HG03571 (cell line): ENCODE measurements around the gene DOCK2.

Experiments used
- ATAC-seq: cut with Tn5 transposase; IDR thresholded peaks from one replicate; pipeline ENCODE4 v1.9.1; 2021; ENCODE audit not compliant: unreplicated experiment

The DOCK2 gene

GRCh38 chr5:169686137-169686536, 49.1 kb downstream of the DOCK2 start:
- peak; percentile 83 for ATAC-seq

GRCh38 chr5:169688106-169688505, 51.0 kb downstream of the DOCK2 start:
- no peak for ATAC-seq

- no peak for ATAC-seq
Observed at GRCh38 chr5:169691471-169691870, 54.4 kb downstream of the DOCK2 start.

- no peak for ATAC-seq
Observed at GRCh38 chr5:169694091-169694625, 57.1 kb downstream of the DOCK2 start.

- ATAC-seq: no peak
Observed at GRCh38 chr5:169695025-169695625, 58.0 kb downstream of the DOCK2 start.

DNA sequence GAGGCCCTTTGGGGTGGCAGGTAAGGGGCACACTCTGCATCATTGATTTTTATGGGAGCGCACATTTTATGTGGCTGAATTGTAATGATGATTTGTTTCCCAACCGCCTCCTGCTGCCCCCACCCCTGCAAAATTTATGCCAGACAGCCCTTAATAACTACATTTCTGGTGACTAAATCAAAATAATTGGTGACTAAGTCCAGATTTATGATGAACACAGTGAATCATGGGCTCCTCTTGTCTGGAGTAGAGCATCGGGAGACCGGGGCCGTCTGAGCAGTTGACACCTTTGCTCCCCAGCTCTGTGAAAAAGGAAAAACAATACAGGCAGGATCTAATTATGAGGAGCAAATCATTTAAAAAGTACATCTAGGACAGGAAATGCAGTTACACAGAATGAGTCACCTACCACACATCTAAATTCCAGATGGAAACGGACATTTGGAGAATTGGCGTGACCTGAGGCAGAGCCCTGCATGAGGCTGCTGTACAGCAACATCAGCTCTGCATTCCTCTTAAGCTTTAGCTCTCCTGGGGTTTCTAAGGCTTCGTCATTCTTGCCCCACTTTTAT, 58.9 kb downstream of the DOCK2 start:
- ATAC-seq: no peak

- ATAC-seq: no peak
Observed at GRCh38 chr5:169696621-169697510, 59.8 kb downstream of the DOCK2 start.

DNA sequence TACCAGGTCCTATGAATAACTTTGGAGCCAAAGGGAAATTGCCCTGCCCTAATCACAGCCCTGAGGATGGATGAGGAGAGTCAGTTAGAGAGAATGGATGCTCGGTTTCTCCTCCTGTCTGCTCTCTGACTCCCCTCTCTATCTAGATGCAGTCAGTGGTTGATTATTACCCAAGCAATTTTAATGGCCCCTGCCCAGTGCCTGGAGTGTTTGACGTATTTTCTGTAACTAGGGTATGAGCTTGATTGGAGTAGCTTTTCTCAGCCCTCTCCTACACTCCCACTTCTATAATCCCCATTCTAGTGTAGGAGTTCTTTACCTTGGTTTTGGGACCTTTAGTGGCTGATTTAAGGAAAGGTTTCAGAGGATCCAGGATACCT, 60.4 kb downstream of the DOCK2 start:
- no peak for ATAC-seq

GRCh38 chr5:169697976-169698375, 60.9 kb downstream of the DOCK2 start:
- ATAC-seq: no peak

DNA sequence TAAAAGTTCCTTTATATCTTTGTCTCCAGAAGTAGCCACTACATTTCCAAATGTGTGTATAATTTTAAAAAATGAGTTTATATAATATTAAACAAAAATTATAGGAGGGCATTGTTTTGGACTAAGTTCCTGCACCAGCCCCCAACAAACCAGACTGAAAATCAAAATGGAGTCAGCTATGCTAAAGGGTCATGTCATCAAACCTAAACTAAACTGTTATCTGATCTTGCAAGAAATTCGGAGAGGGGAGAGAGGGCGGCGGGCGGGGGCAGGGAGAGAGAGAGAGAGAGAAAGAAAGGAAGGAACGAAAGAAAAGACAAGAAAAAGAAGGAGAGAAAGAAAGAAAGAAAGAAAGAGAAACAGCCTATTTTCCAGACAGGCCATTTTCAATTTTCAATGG, 63.5 kb downstream of the DOCK2 start:
- no peak for ATAC-seq

DNA sequence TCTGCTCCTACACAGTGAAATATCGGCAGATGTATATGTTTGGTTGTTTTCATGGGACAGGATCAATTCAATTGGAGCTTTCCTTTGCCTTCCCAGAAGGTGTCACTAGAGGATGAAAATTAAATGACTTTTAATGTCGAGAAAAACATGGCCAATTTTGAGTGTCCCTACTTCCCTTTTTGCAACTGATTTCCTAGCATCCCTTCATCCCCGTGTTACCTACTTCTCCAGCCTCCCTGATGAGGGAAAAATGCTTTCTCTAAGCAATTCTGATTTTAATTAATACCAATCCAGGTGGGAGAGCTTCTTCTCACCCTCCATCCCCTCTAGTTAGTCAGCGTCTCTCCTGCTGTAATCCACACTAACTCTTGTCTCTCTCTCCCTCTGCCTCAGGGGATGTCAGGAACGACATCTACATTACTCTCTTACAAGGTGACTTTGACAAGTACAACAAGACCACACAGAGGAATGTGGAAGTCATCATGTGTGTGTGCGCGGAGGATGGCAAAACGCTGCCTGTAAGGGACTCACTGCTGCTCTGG, 64.9 kb downstream of the DOCK2 start:
- ATAC-seq: no peak

GRCh38 chr5:169702693-169703481, 65.8 kb downstream of the DOCK2 start:
- peak; percentile 55 for ATAC-seq

GRCh38 chr5:169703813-169704212, 66.7 kb downstream of the DOCK2 start:
- no peak for ATAC-seq

DNA sequence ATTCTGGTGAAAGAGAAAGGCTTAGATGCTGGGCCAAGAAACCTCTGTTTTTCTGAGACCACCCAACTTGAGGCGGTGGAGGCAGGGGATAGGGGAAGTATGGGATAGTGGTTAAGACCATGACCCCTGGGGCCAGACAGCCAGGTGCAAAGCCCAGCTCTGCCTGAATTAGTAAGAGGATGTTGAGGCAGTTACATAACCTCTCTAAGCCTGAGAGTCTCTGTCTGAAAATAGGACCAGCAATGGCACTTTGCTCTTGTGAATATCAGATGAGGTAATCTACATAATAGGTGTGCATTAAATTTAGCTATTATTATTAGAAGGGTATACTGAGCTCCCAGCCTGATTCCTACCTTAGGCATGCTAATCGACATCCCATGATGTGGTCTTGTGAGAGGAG, 68.2 kb downstream of the DOCK2 start:
- ATAC-seq: no peak

DNA sequence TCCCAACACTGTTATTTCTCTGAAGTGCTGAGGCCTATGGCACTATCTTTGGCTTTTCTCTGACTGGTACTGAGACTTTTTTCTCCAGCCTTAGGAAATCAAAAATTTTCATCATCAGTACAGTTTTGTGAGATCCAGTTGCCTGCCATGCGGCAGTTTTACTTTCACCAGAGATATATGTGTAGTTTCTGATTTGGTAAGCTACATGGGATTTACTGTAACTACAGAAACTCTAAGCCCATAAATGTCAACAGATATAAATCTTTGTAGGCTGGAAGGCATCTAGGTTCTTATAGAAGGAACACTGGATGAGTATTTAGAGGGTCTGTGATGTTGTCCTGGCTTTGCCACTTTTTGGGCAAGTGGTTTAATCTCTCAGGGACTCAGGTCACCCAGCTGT, 69.0 kb downstream of the DOCK2 start:
- ATAC-seq: no peak

DNA sequence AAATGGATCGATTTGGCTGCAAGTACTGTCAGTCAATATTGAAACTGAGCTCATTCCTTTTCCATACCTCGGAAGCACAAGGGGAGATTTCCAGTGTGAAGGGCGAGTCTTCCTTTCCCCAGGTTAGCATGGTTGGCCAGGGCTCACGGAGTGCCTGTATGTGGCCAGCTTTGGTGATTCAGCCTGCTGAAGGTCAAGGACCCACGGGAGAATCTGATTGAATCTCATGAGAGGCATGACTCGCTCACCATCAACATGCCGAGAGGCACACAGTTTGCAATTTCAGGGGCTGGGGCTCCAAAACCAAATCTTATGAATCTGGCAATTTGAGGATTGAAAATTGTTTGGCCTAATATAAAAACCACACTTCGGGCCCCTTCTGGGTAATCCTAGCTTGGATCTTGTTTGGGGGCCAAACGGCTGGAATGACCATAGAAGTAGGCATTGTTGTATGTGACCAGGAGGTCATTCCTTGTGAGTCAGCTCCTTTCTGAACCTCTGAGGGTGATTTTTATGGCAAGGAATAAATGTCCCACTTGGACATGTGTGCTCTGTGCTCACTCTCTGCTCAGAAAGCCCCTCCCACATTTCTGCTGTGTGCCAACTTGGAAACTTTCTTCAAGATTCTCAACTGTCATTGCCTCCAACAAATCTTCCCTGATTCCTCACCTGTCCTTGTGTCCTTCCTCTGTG, 69.8 kb downstream of the DOCK2 start:
- no peak for ATAC-seq

- no peak for ATAC-seq
Observed at GRCh38 chr5:169707686-169708085, 70.6 kb downstream of the DOCK2 start.

GRCh38 chr5:169710675-169711074, 73.6 kb downstream of the DOCK2 start:
- no peak for ATAC-seq

DNA sequence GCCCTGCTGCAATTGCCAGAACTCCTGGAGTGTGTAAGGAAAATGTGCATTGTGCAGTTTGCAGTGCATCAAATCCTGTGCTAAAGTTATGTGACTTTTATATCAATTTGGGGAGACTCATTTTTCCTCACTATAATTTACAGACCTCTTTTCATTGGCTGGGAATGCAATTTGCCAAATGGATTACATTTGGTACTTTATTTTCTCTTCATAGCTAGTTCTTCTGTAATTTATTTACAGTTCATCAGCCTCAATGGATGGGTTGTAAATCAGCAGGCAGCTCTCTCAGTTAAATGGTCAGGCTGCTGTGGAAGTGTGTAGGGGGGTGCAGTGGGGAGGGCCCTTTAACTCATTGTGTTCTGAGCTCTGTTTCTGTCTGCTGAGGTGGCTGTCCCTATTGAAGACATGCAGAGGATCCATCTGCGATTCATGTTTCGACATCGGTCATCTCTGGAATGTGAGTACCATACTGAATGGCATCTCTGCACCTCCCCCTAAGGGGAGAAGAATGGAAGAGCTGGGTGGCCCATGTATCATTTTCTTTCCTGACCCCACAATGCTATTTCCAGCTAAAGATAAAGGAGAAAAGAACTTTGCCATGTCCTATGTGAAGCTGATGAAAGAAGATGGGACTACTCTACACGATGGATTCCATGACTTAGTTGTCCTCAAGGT, 74.6 kb downstream of the DOCK2 start:
- ATAC-seq: no peak

DNA sequence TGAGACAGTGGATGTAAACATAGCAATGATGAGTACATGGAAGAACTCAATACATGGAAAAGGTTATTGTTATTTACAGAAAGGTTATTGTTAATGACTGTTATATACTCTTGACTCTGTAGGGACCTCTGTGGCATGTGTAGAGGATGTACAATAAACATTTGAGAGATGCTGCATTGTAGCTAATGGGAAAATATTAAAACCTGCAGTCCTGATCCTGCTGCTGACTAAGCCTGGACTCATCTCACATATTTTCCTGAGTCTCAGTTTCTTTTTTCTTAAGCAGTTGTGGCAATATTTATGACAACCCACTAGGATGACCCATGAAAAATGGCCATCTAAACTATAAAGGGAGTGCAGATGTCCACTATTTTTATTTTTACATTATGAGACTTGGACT, 75.4 kb downstream of the DOCK2 start:
- ATAC-seq: no peak
